Heart left ventricle (tissue), 16 donors: ENCODE results near the gene EPS8. TPM values are rescaled to one million over a fixed set of nuclear protein-coding genes. Genes with fewer than 3 reads are reported as not detected.

Source experiments
- ATAC-seq, 4 donors: fragments of 200-7000 bp; cut with Tn5 transposase; one replicate each; pipeline ENCODE4 v1.9.1; 2020 to 2022; ENCODE audit warnings: moderate library complexity in 4 of 4, mild to moderate bottlenecking in 3 of 4, moderate number of reproducible peaks in 1 of 4
- DNase-seq, 5 donors: peaks; one replicate each; pipeline ENCODE4 v3.0.0-alpha.2; 2020
- H3K27ac ChIP-seq, 12 donors: fragments of 200-600 bp; sonication (generic) in 4 of 12; one replicate each; pipeline versions ENCODE4 v1.5.0 to v1.8.0; 2016 to 2022; ENCODE audit warnings: mild to moderate bottlenecking in 2 of 12
- H3K27me3 ChIP-seq, 9 donors: fragments of 200-600 bp; sonication (generic) in 2 of 9; one replicate each; pipeline versions ENCODE4 v1.5.1 to v1.8.0; 2016 to 2022; ENCODE audit warnings: mild to moderate bottlenecking in 3 of 9
- H3K36me3 ChIP-seq, 9 donors: fragments of 200-600 bp; sonication (generic) in 2 of 9; one replicate each; pipeline versions ENCODE4 v1.5.0 to v1.8.0; 2018 to 2022; ENCODE audit warnings: mild to moderate bottlenecking in 2 of 9
- H3K4me1 ChIP-seq, 12 donors: fragments of 200-600 bp; sonication (generic) in 4 of 12; one replicate each; pipeline versions ENCODE4 v1.5.0 to v1.8.0; 2016 to 2022; ENCODE audit warnings: mild to moderate bottlenecking in 3 of 12
- H3K4me3 ChIP-seq, 12 donors: fragments of 200-600 bp; sonication (generic) in 4 of 12; one replicate each; pipeline versions ENCODE4 v1.5.0 to v1.8.0; 2017 to 2022; ENCODE audit warnings: mild to moderate bottlenecking in 9 of 12, moderate library complexity in 4 of 12
- H3K9me3 ChIP-seq, 12 donors: fragments of 200-600 bp; sonication (generic) in 4 of 12; one replicate each; pipeline versions ENCODE4 v1.5.0 to v1.8.0; 2016 to 2022; ENCODE audit warnings: mild to moderate bottlenecking in 1 of 12
- CTCF ChIP-seq, 12 donors: fragments of 200-600 bp; sonication (generic) in 4 of 12; IDR thresholded peaks; one replicate each; pipeline versions ENCODE4 v1.5.0 to v1.8.0; 2018 to 2022; ENCODE audit warnings: antibody characterized with exemption in 12 of 12, mild to moderate bottlenecking in 5 of 12
- POLR2A ChIP-seq, 2 donors: fragments of 450-650 bp; IDR thresholded peaks; one replicate each; pipeline ENCODE4 v1.6.1; 2017; ENCODE audit warnings: antibody characterized with exemption in 2 of 2, mild to moderate bottlenecking in 2 of 2, moderate library complexity in 2 of 2
- WGBS, 4 donors: extraction: QIAGEN DNeasy Blood & Tissue Kit in 2 of 4; methylation state at CpG; one replicate each; pipeline versions ENCODE4 v1.1.5 to v1.1.7; 2013 to 2018; 5-methylcytosine and 5-hydroxymethylcytosine counted together
- intact Hi-C, 10 donors: fragments of 100-400 bp; cut with DNase I; formaldehyde crosslinking; loops; one replicate each; pipeline versions ENCODE4 v1.11.1 to v1.14.2; 2022
- polyA plus RNA-seq, 2 donors: library from polyadenylated mRNA; stranded (reverse); fragments of 200-250 nt; gene quantifications; one replicate each; pipeline ENCODE4 v1.2.3, GENCODE V29; 2013
- total RNA-seq, 9 donors: library from RNA; depleted of rRNA in 2 of 9; stranded (reverse); fragments of >200 nt in 2 of 9; fragmentation: NEBNext Ultra II Directional in 3 of 9; extraction: Animal tissue kit (Norgen Biotek cat#: 25700) in 3 of 9; gene quantifications; one replicate each; pipeline versions ENCODE4 v1.1.0 to v1.2.4, GENCODE V29; 2016 to 2023
- donor health status: ischemic (EF 13 %, LVEDD 7.1; RV severe dilation, severe dysfunction).
- donor health status: healthy with polysubstance abuse.
- donor health status: DM: no; HTN: yes; CAD: no.
- donor health status: DM: no; HTN: no; CAD: no.
- donor health status: ischemic (EF 25% LVEDD 6.9; RV normal size, moderate dysfunction).
- donor health status: ischemic (EF 25% LVEDD 5.7; RV mildly dilated, moderate dysfunction).
- donor health status: healthy.
- donor health status: DM: yes; HTN: yes; CAD: no.
- donor health status: ischemic (EF 35%, LVEDD 5.7; RV mildly dilated, moderate dysfunction).
- donor health status: nonischemic (EF 11% LVEDD 7.7; RV severe dilation, severe dysfunction).
- donor health status: DM: yes; HTN: yes; CAD: no.
- donor health status: PGD.
- donor health status: ischemic (EF 29% LVEDD 5.4; RV normal size, mild dysfunction).
- donor health status: nonischemic (EF 23%, LVEDD 6.1; RV moderate dilation, normal function).

Gene EPS8
- total and polyA plus RNA-seq, 11 donors, result 11.7 to 56.0 (median 20.9) TPM

- no peak overlapping the region for H3K27ac ChIP-seq
- peak overlapping the region in 4 of 12 donors; percentile 2 to 14 (median 6) for H3K4me3 ChIP-seq
- no peaks in the 10 kb centered on the region for H3K27me3 ChIP-seq
- intact Hi-C loops, result loop anchor here in 5 of 10 donors (10.0 kb wide), 5 partner anchors 72 to 188 kb away; no protein-coding TSS in a partner anchor
- TF ChIP-seq POLR2A (IDR thresholded peaks at IDR 0.05), result no peak
- TF ChIP-seq CTCF (IDR thresholded peaks at IDR 0.05), result no peak
- peaks cover 0 to 18% (median 3%) of the 10 kb centered on the region in 12 donors for H3K4me1 ChIP-seq
- ATAC-seq (no peak), DNase-seq (no peak)
- no peaks in the 10 kb centered on the region for H3K9me3 ChIP-seq
- 90 to 93% (median 93%) methylated on average over 8 of the region's 8 CpGs for WGBS, 4 donors
- H3K36me3 ChIP-seq, result no peaks in the 10 kb centered on the region
Measured at GRCh38 chr12:15782667-15783066, 6.5 kb downstream of the EPS8 start.

- TF ChIP-seq CTCF (IDR thresholded peaks at IDR 0.05), result no peak
- no peak for TF ChIP-seq POLR2A (IDR thresholded peaks at IDR 0.05)
- WGBS, 4 donors, result 50 to 75% (median 71%) methylated on average over 2 of the region's 2 CpGs
Measured at GRCh38 chr12:15779925-15780324, 9.3 kb downstream of the EPS8 start.

GRCh38 chr12:15778126-15778525, 11.1 kb downstream of the EPS8 start:
- DNase-seq (no peak), ATAC-seq (no peak)
- intact Hi-C loops, result loop anchor here in 1 of 10 donors (5.0 kb wide), 1 partner anchor 91 kb away; no protein-coding TSS in a partner anchor
- peaks cover 0 to 24% (median 3%) of the 10 kb centered on the region in 12 donors for H3K4me1 ChIP-seq
- no peak overlapping the region for H3K4me3 ChIP-seq
- WGBS, 4 donors, result 72 to 78% (median 75%) methylated on average over 3 of the region's 3 CpGs
- no peaks in the 10 kb centered on the region for H3K9me3 ChIP-seq
- H3K36me3 ChIP-seq, result no peaks in the 10 kb centered on the region
- no peaks in the 10 kb centered on the region for H3K27me3 ChIP-seq
- TF ChIP-seq POLR2A (IDR thresholded peaks at IDR 0.05) (no peak), CTCF (IDR thresholded peaks at IDR 0.05) (no peak)
- no peak overlapping the region for H3K27ac ChIP-seq

More at GRCh38 chr12:15779925-15780324, 9.3 kb downstream of the EPS8 start:
- intact Hi-C loops, result loop anchor here in 6 of 10 donors (5.0 to 10.0 kb wide), 6 partner anchors 75 to 185 kb away; no protein-coding TSS in a partner anchor
- Histone ChIP-seq H3K4me1 (peaks cover 0 to 22% (median 3%) of the 10 kb centered on the region in 12 donors), H3K4me3 (no peak overlapping the region), H3K27me3 (no peaks in the 10 kb centered on the region), H3K27ac (no peak overlapping the region), H3K36me3 (no peaks in the 10 kb centered on the region), H3K9me3 (no peaks in the 10 kb centered on the region)
- no peak for ATAC-seq
- no peak for DNase-seq

- no peak overlapping the region for H3K27ac ChIP-seq
- no peak overlapping the region for H3K4me3 ChIP-seq
- no peak for DNase-seq
- H3K36me3 ChIP-seq, result no peaks in the 10 kb centered on the region
- intact Hi-C loops, result loop anchor here in 1 of 10 donors (5.0 kb wide), 1 partner anchor 90 kb away; no protein-coding TSS in a partner anchor
- TF ChIP-seq CTCF (IDR thresholded peaks at IDR 0.05), result no peak
- no peak for TF ChIP-seq POLR2A (IDR thresholded peaks at IDR 0.05)
- no peak for ATAC-seq
- no peaks in the 10 kb centered on the region for H3K27me3 ChIP-seq
- WGBS, 4 donors, result 53 to 73% (median 63%) methylated on average over 3 of the region's 3 CpGs
- H3K9me3 ChIP-seq, result no peaks in the 10 kb centered on the region
- H3K4me1 ChIP-seq, result peaks cover 0 to 28% (median 3%) of the 10 kb centered on the region in 12 donors
Measured at GRCh38 chr12:15777355-15778012, 11.7 kb downstream of the EPS8 start.
